Measurements from ENCODE around the gene TMEM150B. TPM values are rescaled to one million over a fixed set of nuclear protein-coding genes. Genes with fewer than 3 reads are reported as not detected.

The TMEM150B gene
- total RNA-seq, 2 donors from 2014 or later, result 0.73 to 0.95 TPM

GRCh38 chr19:55341595-55342531, 16.7 kb upstream of the TMEM150B start:
- WGBS, 2 experiments (ENCODE audit: insufficient coverage in 1 of 2, insufficient read length in 1 of 2), result 91% methylated on average over 17 to 50 of the region's 50 CpGs
- peaks cover 12% of the 10 kb centered on the region for H3K4me1 Mint-ChIP-seq
- no peak overlapping the region for H3K9ac ChIP-seq (ENCODE audit: extremely low read depth, low read length, poor library complexity, severe bottlenecking)

GRCh38 chr19:55341171-55341588, 16.0 kb upstream of the TMEM150B start:
- H3K9me3 Mint-ChIP-seq, result no peaks in the 10 kb centered on the region
- no peaks in the 10 kb centered on the region for H3K4me1 ChIP-seq (ENCODE audit: control insufficient read depth, insufficient read depth, low read length)
- peaks cover 8% of the 10 kb centered on the region for H3K27me3 Mint-ChIP-seq (ENCODE audit: insufficient read depth)
- no peak for TF ChIP-seq CTCF (conservative IDR thresholded peaks at IDR 0.05)
- H3K4me1 Mint-ChIP-seq, result peaks cover 12% of the 10 kb centered on the region
- H3K4me3 ChIP-seq (ENCODE audit: low read length), result peak overlapping the region; percentile 94
- H3K9me3 ChIP-seq (ENCODE audit: control insufficient read depth, low read length), result no peaks in the 10 kb centered on the region
- H3K9ac ChIP-seq (ENCODE audit: extremely low read depth, low read length, poor library complexity, severe bottlenecking), result peak overlapping the region; percentile 88
- H3K36me3 Mint-ChIP-seq (ENCODE audit: low read depth), result peaks cover 41% of the 10 kb centered on the region
- H3K36me3 ChIP-seq (ENCODE audit: control insufficient read depth, insufficient read depth, low read length), result peaks cover 35% of the 10 kb centered on the region
- peak overlapping the region; percentile 89 for H3K4me3 Mint-ChIP-seq
- H3K27ac Mint-ChIP-seq, result peak overlapping the region; percentile 96
- peak overlapping the region; percentile 82 for H3K27ac ChIP-seq (ENCODE audit: low read depth, low read length)
- 6% methylated on average over 14 of the region's 15 CpGs; no CpG with 5 or more reads in 1 of the 2 experiments for WGBS, 2 experiments (ENCODE audit: insufficient coverage in 1 of 2, insufficient read length in 1 of 2)
- peak; percentile 94 for DNase-seq
- no peaks in the 10 kb centered on the region for H3K27me3 ChIP-seq (ENCODE audit: control insufficient read depth, insufficient read depth, low read length, poor library complexity, severe bottlenecking)

More at GRCh38 chr19:55341595-55342531, 16.7 kb upstream of the TMEM150B start:
- Histone ChIP-seq H3K36me3 (ENCODE audit: control insufficient read depth, insufficient read depth, low read length) (peaks cover 35% of the 10 kb centered on the region), H3K27ac (ENCODE audit: low read depth, low read length) (no peak overlapping the region), H3K4me3 (ENCODE audit: low read length) (peak overlapping the region; percentile 94), H3K9me3 (ENCODE audit: control insufficient read depth, low read length) (no peaks in the 10 kb centered on the region), H3K27me3 (ENCODE audit: control insufficient read depth, insufficient read depth, low read length, poor library complexity, severe bottlenecking) (no peaks in the 10 kb centered on the region), H3K4me1 (ENCODE audit: control insufficient read depth, insufficient read depth, low read length) (no peaks in the 10 kb centered on the region)
- DNase-seq, result no peak
- H3K27me3 Mint-ChIP-seq (ENCODE audit: insufficient read depth), result peaks cover 4% of the 10 kb centered on the region
- H3K27ac Mint-ChIP-seq, result peak overlapping the region; percentile 83
- no peak for TF ChIP-seq CTCF (conservative IDR thresholded peaks at IDR 0.05)
- peaks cover 41% of the 10 kb centered on the region for H3K36me3 Mint-ChIP-seq (ENCODE audit: low read depth)
- no peaks in the 10 kb centered on the region for H3K9me3 Mint-ChIP-seq
- H3K4me3 Mint-ChIP-seq, result peak overlapping the region; percentile 89

- Mint-ChIP-seq H3K36me3 (ENCODE audit: low read depth) (peaks cover 40% of the 10 kb centered on the region), H3K9me3 (no peaks in the 10 kb centered on the region), H3K4me1 (peaks cover 12% of the 10 kb centered on the region), H3K27ac (peak overlapping the region; percentile 96), H3K4me3 (peak overlapping the region; percentile 89), H3K27me3 (ENCODE audit: insufficient read depth) (peaks cover 8% of the 10 kb centered on the region)
- Histone ChIP-seq H3K4me3 (ENCODE audit: low read length) (peak overlapping the region; percentile 94), H3K36me3 (ENCODE audit: control insufficient read depth, insufficient read depth, low read length) (peaks cover 35% of the 10 kb centered on the region), H3K9me3 (ENCODE audit: control insufficient read depth, low read length) (no peaks in the 10 kb centered on the region), H3K27me3 (ENCODE audit: control insufficient read depth, insufficient read depth, low read length, poor library complexity, severe bottlenecking) (no peaks in the 10 kb centered on the region), H3K4me1 (ENCODE audit: control insufficient read depth, insufficient read depth, low read length) (no peaks in the 10 kb centered on the region), H3K9ac (ENCODE audit: extremely low read depth, low read length, poor library complexity, severe bottlenecking) (peak overlapping the region; percentile 88), H3K27ac (ENCODE audit: low read depth, low read length) (peak overlapping the region; percentile 82)
- TF ChIP-seq CTCF (conservative IDR thresholded peaks at IDR 0.05), result peak; percentile 24
- 0 to 1% methylated on average over 4 to 23 of the region's 24 CpGs for WGBS, 2 experiments (ENCODE audit: insufficient coverage in 1 of 2, insufficient read length in 1 of 2)
- DNase-seq, result no peak
Measured at GRCh38 chr19:55340784-55341147, 15.6 kb upstream of the TMEM150B start.
